Ectodermal cell (in vitro differentiated cells): ENCODE measurements around the gene ANO3.

Experiments used
- H3K27ac ChIP-seq: 2 replicates; pipeline ENCODE4 v1.7.0; 2013; ENCODE audit warnings: mild to moderate bottlenecking, low read depth, low read length; ENCODE audit not compliant: insufficient read depth, poor library complexity, severe bottlenecking
- H3K27me3 ChIP-seq: 2 replicates; pipeline ENCODE4 v1.7.0; 2013; ENCODE audit warnings: mild to moderate bottlenecking, low read length; ENCODE audit not compliant: insufficient read depth, control insufficient read depth, poor library complexity, severe bottlenecking
- H3K36me3 ChIP-seq: one replicate; pipeline ENCODE4 v1.7.0; 2013; ENCODE audit warnings: low read length; ENCODE audit not compliant: control insufficient read depth, insufficient read depth
- H3K4me1 ChIP-seq: one replicate; pipeline ENCODE4 v1.7.0; 2013; ENCODE audit warnings: low read length; ENCODE audit not compliant: control insufficient read depth, insufficient read depth
- H3K4me3 ChIP-seq: 2 replicates; pipeline ENCODE4 v1.7.0; 2013; ENCODE audit warnings: low read depth, low read length, control low read depth; ENCODE audit not compliant: insufficient read depth
- H3K9me3 ChIP-seq: 2 replicates; pipeline ENCODE4 v1.7.0; 2013; ENCODE audit warnings: mild to moderate bottlenecking, low read length, moderate library complexity; ENCODE audit not compliant: control insufficient read depth
- WGBS, 2 experiments: methylation state at CpG; one replicate each; pipeline ENCODE4 v1.1.7; 2013; ENCODE audit warnings: missing lambda C conversion rate in 2 of 2; 5-methylcytosine and 5-hydroxymethylcytosine counted together

Gene ANO3

GRCh38 chr11:26710489-26710888 lies 378.6 kb downstream of the ANO3 start:
- H3K4me1 ChIP-seq = no peaks in the 10 kb centered on the region
- 82 to 100% methylated on average over 1 of the region's 2 CpGs for WGBS, 2 experiments
- H3K9me3 ChIP-seq = no peaks in the 10 kb centered on the region
- no peaks in the 10 kb centered on the region for H3K27me3 ChIP-seq
- no peak overlapping the region for H3K27ac ChIP-seq
- H3K36me3 ChIP-seq = no peaks in the 10 kb centered on the region
- no peak overlapping the region for H3K4me3 ChIP-seq

DNA sequence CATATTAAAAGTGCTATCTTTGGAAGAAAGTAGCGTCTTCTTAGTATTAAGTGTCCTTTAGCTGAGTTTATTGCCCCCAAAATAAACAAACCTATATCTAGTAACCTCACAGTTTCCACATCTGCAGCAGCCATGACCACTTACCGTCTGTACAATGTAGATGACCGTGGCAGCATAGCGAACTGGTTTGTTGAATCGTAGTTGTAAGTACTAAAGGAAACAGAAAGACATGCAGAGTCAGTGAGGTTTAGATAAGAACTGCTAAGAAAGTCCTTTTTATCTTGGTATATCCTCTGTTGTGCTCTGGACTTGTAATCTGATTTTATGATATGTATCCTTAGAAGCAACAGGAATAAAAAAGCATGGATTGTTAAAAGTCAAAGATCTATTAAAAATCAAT lies 380.6 kb downstream of the ANO3 start:
- H3K4me3 ChIP-seq = no peak overlapping the region
- 66 to 76% methylated on average over 4 to 5 of the region's 5 CpGs for WGBS, 2 experiments
- H3K9me3 ChIP-seq = no peaks in the 10 kb centered on the region
- H3K36me3 ChIP-seq = no peaks in the 10 kb centered on the region
- H3K27me3 ChIP-seq = no peaks in the 10 kb centered on the region
- no peak overlapping the region for H3K27ac ChIP-seq
- no peaks in the 10 kb centered on the region for H3K4me1 ChIP-seq
